GM11168 (cell line): ENCODE data around the gene HDDC2.

ENCODE experiments used
- in situ Hi-C: fragments of 300-500 bp; cut with MboI; formaldehyde crosslinking; loops from one replicate; pipeline ENCODE4 v1.12.0; 2022; ENCODE audit warnings: low sequenced_read_pairs; ENCODE audit not compliant: unreplicated experiment

Gene HDDC2

DNA sequence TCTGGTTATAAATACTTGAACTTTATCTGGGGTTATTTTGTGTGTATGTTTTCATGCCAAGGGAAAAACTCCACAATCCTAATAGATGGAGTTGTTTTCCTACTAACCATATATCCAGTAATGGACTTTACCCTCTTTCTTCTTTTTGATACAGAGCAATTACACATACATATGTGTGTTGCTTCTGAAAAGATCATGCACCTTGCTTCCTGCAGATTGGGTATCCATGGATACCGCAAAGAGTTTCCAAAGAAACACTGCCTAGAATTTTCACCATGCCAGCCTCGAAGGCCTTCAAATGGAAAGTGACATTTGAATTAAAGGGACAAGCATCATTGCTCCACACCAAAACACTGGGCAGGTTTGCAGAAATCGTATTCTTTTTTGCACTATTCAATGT is 26.8 kb downstream of the HDDC2 start:
- in situ Hi-C loops = no loop called here

DNA sequence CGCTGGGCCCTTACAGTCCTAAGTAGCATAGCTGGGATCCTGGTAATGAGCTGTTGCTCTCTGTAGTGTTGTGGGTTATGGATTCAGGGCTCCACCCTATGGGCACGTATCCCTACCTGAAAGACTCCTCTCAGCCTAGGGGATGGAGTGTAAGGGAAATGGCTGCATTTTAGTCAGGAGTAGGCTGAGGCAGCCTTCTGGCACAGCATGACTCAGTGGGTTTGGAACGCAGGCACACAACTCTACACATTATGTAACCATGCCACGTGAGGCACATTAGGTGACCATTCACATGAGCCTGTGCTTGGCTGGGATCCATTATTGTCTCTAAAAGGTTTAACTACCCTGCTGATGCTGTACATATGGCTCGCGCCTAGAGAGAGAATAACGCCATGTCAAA is 27.8 kb downstream of the HDDC2 start:
- in situ Hi-C loops = no loop called here

DNA sequence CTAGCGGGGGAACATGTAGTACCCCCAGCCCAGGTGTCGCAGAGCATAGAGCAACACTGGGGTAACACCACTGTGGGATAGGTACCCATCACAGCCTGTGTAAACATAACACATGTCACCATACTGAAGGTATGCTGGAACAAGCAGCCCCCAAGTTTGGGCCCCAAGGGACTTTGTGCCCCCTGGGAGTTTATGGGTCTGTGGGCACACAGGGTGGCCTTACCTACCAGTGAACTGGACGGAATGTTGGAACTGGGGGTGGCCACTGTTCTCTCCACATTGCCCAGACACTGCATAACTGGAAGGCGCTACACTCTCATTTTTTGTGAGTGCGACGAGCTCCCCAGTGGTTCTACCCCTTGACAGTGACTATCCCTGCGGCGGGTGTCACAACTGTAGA is 28.5 kb downstream of the HDDC2 start:
- in situ Hi-C loops = no loop called here

DNA sequence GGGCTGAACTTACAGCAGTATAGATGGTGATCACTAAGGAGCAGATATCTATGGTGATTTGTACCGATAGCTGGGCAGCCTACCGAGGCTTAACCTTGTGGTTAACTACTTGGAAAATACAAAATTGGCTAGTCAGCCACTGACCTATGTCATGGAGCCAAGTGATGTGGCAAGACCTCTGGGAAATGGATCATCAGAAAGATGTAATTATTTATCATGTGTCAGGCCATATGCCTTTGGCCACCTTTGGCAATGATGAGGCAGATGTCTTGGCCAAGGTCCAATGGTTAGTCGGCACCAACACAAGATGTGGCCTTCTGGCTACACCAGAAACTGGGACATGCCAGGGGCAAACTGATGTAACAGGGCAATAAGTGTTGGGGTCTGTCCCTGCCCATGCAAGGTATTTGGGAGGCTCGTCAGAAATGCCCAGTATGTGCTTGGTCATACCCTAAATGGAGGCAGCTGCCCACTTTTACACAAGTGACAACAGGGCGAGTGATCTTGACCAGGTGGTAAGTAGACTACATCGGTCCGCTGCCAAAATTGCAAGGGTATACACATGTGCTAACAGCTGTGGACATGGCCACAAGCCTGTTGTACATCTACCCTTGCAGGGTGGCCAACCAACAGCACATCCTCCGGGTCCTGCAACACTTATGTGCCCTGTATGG is 30.1 kb downstream of the HDDC2 start:
- in situ Hi-C loops = no loop called here

DNA sequence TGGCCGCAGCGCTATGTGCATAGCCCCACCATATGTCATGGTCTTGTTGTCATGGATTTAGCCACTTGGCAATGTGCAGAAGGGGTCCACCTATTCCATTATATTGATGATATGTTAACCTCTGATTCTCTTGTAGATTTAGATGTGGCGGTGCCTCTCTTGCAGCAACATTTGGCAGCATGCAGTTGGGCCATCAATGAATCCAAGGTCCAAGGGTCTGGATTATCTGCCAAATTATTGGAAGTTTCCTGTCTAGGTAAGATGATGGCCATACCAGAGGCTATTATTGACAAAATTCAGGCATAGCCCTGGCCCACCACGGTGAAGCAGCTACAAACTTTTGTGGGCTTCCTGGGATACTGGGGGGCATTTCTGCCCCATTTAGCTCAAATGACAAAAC is 31.4 kb downstream of the HDDC2 start:
- in situ Hi-C loops = no loop called here

DNA sequence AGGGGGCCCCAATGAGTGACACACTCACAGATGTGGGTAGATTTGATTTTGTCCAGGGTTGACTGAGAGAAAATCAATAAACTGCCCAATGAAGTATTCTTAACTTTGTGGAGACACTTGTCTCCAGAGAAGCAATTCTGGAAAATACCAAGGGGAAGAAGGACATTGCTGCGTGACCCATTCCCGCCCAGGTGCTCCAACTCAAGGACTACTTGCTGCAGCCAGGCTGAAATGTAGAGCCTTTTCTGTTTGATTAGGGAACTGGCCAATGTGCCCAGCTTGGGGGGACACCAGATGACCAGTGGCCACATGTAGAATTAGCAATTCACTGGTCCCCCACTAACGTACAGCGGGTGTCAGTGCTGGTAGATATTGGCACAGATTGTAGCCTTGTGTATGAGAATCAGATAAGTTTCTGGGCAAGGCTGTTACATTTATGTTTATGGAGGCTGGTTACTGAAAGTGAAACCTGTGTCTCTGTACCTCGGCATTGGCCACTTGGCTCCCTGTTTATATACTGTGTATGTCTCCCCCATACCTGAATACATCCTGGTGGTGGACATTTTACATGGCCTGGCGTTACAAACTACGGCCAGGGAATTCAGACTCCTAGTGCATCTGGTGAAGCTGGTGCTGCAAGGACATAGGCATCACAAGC is 32.3 kb downstream of the HDDC2 start:
- in situ Hi-C loops = no loop called here

DNA sequence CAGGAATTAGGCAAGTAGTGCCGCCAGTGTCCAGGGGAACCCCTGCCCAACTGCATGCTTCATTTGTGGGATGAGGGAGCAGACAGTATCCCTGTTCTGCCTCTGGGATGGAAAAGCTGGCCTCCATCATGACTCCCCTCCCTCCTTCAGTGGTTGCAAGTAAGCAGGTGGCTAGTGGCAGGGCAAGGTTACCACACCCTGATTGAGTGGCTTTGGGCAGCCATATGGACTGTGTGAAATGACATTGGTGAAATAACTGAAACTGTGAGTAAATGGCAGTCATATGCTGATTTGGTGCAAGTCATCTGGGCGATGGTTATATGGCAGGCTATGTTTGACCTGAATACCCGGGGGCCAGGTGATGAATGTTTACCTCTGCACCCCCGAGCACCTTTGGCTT is 33.0 kb downstream of the HDDC2 start:
- in situ Hi-C loops = no loop called here

DNA sequence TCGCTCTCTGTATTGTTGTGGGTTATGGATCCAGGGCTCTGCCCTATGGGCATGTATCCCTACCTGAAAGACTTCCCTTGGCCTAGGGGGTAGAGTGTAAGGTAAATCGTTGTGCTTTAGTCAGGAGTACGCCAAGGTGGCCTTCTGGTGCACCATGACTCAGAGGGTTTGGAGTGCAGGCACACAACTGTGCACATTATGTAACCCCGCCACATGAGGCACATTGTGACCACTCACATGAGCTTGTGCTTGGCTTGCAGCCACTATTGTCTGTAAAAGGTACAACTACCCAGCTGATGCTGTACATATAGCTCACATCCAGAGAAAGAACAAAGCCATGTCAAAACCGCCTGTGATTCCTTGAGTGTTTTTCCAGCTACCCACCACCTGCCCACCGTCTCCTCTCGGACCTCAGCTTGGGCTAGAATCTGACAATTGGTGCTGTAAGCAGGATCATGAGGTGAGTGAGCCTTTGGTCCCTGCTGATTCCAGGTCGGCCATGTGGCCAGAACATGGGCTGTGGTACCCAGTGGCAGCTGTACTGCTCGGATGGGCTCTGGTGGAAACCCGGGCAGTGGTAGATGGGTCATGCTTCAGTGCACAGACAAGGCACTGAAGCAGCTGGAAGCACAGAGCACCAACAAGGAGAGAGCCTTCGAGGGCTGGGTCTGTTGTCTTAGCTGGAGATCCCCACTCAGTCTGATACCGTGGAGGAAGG is 33.8 kb downstream of the HDDC2 start:
- in situ Hi-C loops = no loop called here

DNA sequence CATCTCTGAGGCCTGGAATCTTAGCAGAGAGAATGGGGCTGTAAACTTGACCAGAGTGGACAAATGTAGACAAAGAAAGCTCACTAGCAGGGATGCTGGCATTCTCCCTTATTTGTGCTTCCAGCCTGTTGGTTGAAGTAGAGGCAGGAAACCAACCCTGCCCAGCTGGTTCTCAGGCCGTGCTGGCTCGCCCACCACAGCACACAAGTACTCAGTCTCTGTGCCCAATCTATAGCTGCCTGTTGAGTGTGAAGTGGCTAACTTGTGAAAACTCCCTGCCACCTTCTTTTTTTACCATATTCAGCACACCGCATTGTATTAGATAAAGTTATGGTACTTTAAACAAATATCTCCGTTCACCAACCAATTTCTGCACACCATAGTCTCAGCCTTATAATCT is 37.3 kb downstream of the HDDC2 start:
- in situ Hi-C loops = no loop called here

DNA sequence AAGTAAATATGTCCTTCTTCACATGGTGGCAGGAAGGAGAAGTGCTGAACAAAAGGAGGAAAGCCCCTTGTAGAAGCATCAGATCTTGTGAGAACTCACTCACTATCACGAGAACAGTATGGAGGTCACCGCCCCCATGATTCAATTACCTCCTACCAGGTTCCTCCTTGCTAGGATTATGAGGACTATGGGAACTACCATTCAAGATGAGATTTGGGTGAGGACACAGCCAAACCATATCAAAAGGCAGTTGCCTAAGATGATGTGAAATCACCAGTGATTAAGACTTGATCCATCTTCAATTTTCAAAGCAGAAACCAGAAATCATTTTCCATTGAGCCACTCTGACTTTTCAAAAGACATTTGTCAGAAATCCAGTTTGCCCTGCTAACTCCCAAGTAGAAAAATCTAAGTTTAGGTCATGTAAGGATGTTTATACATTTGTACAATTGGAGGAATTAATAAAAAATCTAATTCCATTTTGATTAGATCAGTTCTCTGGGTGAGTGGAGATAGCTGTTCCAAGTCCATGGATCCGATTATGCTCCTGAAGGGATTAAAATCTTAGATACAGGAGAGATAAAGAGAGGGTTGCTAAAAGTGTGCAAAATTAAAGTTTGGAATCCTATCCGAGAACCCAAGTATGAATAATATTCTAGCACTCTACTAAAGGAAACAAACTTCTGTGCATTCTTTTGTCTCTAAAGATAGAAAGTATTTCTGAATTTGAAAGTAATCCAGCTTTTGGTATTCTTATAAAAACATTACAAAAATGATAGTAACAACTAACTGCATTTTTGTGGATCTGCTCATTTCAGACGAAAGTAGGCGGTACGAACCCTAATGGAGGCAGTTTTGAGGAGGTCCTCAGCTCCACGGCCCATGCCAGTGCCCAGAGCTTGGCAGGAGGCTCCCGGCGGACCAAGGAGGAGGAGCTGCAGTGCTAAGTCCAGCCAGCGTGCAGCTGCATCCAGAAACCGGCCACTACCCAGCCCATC is 39.5 kb downstream of the HDDC2 start:
- in situ Hi-C loops = no loop called here

DNA sequence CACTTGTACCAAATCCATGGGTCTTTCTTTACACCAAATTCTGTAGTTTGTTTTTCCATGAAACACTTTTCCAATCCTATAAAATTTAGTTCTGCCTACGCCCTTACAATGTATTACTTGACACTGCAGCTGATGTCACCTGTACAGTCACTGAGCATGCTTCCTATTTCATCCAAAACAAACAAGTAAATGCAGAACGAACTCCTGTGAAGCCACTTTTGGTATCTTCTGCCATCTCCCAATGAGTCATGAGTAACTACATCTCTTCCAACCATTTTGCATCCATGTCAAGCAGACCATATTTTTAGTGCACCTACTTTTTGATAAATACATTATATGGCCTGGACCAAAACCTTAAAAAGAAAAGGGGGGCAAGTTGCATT is 42.4 kb downstream of the HDDC2 start:
- in situ Hi-C loops = no loop called here

DNA sequence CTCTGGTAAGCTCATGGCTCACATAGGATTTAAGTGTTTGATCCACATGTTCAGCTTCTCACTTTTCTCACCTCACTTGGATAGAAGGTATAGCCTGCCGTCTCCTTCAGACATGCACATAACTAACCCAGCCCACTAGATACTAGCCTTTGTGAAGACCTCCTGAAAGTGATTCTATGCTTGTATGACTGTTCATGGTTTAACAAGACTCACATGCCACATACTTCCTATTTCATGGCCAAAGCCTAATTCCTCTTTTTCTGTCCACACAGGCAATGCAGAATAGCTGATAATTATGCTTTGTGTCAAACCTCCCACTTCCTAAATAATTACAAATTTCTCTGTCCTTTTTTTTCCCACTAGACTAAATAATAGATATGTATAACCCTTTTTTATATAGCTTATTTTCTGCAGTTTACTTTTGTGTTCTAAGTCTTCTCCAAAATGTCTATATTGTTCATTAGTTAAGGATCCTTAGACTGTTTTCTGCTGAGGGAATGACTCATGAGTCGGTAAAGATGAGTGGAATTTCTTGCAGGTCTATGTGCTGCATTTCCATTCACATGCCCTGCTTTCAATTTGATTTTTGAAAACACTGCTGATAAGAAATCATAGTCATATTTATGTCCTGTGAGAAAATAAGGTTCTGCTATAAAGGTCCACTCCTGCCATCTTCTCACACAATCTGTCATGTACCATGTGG is 43.0 kb downstream of the HDDC2 start:
- in situ Hi-C loops = no loop called here

DNA sequence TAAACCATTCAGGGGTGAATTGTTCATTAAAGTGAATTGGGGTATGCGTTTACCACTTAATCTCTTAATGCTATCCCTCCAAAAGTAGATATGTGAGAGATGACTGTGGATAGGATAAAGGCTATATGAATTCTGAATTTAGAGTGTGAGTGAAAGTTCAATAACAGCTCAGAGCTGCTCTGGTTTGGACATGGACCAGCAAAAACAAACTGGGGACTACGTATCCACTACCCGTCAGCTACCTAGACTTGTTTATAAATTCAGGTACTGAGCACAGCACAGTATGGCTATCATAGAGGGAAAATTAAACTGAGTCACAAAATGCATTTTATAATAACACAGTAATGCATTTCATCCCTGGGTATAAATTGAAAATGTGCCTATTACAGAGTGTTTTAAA is 44.4 kb downstream of the HDDC2 start:
- in situ Hi-C loops = no loop called here

DNA sequence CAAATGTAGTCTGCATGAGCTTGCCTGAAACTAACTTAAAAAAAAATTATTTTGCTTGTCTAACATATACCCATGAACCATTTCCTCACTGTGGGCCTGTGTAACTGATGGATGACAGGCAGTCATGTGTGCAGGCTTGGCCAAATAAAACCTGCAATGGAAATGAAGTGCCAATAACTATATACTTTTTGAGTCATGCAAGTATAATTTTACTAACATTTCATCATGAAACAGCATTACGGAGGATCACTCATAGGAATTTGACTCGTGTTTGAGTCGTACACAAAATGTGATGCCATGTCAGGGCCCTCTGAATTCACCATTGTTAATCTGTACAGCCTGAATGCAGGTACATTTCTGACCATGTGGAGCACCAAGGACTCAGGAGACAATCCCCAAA is 46.6 kb downstream of the HDDC2 start:
- in situ Hi-C loops = no loop called here

DNA sequence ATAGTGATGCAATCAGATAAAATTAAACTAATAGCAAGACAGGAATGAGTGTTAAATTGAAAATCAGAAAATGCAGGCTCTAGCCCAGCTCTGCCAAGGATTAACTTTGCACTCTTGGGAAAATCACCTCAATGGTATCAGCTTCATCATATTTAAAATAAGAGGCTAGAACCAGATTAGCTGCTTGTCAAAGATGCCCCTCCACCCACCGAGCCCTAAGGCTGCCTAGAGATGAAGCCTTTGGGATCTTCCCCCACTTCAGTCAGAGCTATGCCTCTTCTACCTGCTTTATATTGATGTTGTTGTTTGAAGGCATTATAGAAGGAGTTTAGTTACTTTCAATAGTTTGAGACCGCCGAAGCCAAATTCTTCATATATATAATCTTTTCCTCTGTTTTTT is 47.4 kb downstream of the HDDC2 start:
- in situ Hi-C loops = no loop called here

DNA sequence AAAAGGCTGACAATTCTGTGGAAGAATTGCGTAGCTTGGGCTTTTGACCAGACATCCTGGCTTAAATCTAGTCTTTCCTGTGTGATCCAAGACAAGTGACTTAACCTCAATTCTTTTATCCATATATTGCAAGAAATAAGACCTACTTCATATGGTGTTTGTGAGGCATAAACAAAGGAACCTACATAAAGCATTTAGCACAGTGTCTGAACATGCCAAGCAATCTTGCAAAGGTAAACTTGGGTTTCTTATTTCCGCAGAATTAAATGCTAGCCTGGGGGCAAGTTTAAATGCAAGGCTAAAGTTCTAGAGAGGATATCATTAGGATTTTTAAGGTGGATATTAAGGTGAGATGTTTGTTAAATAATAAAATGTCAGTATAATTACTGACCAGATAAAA is 47.9 kb downstream of the HDDC2 start:
- in situ Hi-C loops = no loop called here

DNA sequence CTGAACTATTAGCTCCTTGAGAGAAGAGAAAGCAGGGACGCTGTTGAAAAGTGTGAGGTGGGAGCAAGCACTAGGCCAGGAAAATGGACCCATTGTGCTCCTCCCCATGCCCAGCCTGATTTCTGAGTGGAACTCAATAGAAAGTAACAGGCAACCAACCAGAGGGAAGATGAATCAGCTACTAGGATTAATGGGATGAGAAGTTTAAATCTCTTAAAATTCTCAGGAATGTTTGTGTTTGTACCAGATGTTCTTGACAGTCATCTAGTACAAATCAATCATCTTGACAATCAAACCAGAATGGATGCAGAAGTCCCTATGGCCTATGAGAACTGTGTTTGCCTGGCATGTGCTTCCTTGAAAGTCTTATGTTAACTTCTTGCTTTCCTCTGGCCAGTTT is 48.9 kb downstream of the HDDC2 start:
- in situ Hi-C loops = no loop called here

DNA sequence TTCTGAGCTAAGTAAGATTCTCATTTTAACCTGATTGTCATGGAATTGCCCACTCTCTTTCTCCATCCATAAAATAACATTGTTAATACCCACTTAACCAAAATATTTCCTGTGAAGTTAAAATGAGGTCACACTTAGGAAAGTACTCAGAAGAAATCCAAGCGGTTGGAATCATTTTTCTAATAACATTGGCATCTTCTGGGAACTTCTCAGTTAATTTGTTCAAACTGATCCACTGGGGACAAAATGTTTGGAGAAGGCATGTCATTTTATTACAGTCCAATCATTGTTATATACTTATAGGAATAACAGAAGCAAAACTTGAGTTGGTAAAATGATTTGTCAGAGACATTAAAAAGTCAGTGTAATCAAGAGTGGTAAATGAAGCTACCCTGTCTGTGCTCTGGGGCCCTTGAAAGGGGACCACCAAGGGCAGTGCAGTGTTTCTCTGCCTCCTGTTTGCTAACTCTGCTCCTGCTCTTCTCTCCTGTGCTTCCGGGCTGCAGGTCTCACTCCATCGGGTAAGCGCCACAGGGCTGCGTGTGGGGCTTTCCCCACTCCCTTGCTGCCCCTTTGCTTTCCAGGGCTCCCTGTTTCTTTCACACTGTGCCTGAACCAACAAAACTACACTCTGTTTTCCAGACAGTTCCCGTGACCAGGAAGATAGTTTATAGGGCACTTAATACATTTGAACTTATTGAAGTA is 50.1 kb downstream of the HDDC2 start:
- in situ Hi-C loops = no loop called here

DNA sequence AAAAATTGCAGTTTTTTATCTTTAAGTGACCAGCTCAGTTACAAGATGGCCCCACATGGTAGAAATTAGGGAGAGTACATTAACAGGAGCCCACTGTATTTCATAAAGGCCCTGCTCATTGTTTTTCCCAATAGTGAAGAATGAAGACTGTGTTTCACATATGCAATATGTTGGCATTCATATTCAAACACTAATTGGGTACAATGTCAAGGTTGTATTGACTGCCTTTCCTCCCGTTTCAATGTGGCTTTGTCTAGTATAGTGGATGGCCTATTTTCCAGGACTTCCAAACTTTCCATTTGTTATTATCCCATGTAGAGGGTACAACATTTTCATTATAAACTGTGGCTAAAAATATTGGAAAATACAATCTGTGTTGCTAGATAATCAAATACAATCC is 51.3 kb downstream of the HDDC2 start:
- in situ Hi-C loops = no loop called here
